ENCODE data around the gene LINC00632. TPM values are rescaled to one million over a fixed set of nuclear protein-coding genes. Genes with fewer than 3 reads are reported as not detected.

Gene LINC00632
- total RNA-seq, 2 donors from 2014 or later, result 168 to 247 TPM

DNA sequence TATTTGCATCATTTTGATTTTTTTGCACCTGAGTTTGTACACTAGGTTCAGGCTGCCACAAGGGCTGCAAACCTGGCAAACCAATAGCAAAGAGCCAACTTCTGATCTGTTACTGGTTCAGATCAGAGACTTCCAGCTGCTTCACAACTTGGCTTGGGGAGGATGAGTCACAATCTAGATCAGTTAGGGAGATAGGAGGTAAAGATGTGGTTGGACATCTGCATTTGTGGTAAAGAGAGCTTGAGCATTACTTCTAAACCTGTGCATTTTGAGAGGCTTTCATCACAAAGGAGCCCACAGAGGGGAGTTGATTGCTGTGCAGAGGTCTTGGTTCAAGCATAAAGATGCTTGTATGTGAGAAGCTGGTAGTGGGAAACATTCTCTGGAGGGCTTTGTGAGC, 34.5 kb downstream of the LINC00632 start:
- TF ChIP-seq, protein P1, sequence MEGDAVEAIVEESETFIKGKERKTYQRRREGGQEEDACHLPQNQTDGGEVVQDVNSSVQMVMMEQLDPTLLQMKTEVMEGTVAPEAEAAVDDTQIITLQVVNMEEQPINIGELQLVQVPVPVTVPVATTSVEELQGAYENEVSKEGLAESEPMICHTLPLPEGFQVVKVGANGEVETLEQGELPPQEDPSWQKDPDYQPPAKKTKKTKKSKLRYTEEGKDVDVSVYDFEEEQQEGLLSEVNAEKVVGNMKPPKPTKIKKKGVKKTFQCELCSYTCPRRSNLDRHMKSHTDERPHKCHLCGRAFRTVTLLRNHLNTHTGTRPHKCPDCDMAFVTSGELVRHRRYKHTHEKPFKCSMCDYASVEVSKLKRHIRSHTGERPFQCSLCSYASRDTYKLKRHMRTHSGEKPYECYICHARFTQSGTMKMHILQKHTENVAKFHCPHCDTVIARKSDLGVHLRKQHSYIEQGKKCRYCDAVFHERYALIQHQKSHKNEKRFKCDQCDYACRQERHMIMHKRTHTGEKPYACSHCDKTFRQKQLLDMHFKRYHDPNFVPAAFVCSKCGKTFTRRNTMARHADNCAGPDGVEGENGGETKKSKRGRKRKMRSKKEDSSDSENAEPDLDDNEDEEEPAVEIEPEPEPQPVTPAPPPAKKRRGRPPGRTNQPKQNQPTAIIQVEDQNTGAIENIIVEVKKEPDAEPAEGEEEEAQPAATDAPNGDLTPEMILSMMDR (conservative IDR thresholded peaks at IDR 0.05), result no peak
- Mint-ChIP-seq H3K27ac (no peak overlapping the region), H3K4me3 (no peak overlapping the region), H3K36me3 (ENCODE audit: low read depth) (no peaks in the 10 kb centered on the region), H3K27me3 (ENCODE audit: insufficient read depth) (no peaks in the 10 kb centered on the region), H3K9me3 (no peaks in the 10 kb centered on the region), H3K4me1 (no peaks in the 10 kb centered on the region)
- Histone ChIP-seq H3K9ac (ENCODE audit: extremely low read depth, low read length, poor library complexity, severe bottlenecking) (no peak overlapping the region), H3K9me3 (ENCODE audit: control insufficient read depth, low read length) (no peaks in the 10 kb centered on the region), H3K27me3 (ENCODE audit: control insufficient read depth, insufficient read depth, low read length, poor library complexity, severe bottlenecking) (no peaks in the 10 kb centered on the region), H3K36me3 (ENCODE audit: control insufficient read depth, insufficient read depth, low read length) (no peaks in the 10 kb centered on the region), H3K4me1 (ENCODE audit: control insufficient read depth, insufficient read depth, low read length) (no peaks in the 10 kb centered on the region), H3K27ac (ENCODE audit: low read depth, low read length) (no peak overlapping the region), H3K4me3 (ENCODE audit: low read length) (no peak overlapping the region)
- no peak for DNase-seq

DNA sequence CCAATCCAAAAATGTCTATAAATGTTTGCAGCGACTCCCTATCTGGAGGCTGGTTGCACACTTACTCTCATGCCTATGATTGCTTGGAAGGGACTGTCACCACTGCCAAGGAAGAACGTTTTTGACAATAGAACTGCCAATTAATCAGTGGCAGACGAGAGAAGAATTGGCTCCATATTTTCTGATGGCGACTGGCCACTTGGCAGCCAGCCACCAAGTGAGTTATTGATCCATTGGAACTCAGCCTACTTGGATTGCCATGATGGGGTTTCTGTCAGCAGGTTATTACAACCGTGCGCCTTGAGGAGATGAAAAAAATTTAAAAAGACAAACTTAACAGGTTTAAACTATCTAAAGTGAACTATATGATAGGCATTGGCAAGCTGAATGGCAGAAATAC, 47.4 kb downstream of the LINC00632 start:
- 79 to 82% methylated on average over 3 to 6 of the region's 6 CpGs for WGBS, 2 experiments (ENCODE audit: insufficient coverage in 1 of 2, insufficient read length in 1 of 2)
- H3K9me3 Mint-ChIP-seq, result no peaks in the 10 kb centered on the region
- no peaks in the 10 kb centered on the region for H3K4me1 Mint-ChIP-seq
- TF ChIP-seq, protein P1 (conservative IDR thresholded peaks at IDR 0.05), result no peak
- no peaks in the 10 kb centered on the region for H3K27me3 Mint-ChIP-seq (ENCODE audit: insufficient read depth)
- Histone ChIP-seq H3K27ac (ENCODE audit: low read depth, low read length) (no peak overlapping the region), H3K9ac (ENCODE audit: extremely low read depth, low read length, poor library complexity, severe bottlenecking) (no peak overlapping the region), H3K27me3 (ENCODE audit: control insufficient read depth, insufficient read depth, low read length, poor library complexity, severe bottlenecking) (no peaks in the 10 kb centered on the region), H3K4me1 (ENCODE audit: control insufficient read depth, insufficient read depth, low read length) (no peaks in the 10 kb centered on the region), H3K9me3 (ENCODE audit: control insufficient read depth, low read length) (no peaks in the 10 kb centered on the region), H3K4me3 (ENCODE audit: low read length) (no peak overlapping the region), H3K36me3 (ENCODE audit: control insufficient read depth, insufficient read depth, low read length) (no peaks in the 10 kb centered on the region)
- DNase-seq, result no peak
- no peaks in the 10 kb centered on the region for H3K36me3 Mint-ChIP-seq (ENCODE audit: low read depth)
- H3K4me3 Mint-ChIP-seq, result no peak overlapping the region
- no peak overlapping the region for H3K27ac Mint-ChIP-seq

DNA sequence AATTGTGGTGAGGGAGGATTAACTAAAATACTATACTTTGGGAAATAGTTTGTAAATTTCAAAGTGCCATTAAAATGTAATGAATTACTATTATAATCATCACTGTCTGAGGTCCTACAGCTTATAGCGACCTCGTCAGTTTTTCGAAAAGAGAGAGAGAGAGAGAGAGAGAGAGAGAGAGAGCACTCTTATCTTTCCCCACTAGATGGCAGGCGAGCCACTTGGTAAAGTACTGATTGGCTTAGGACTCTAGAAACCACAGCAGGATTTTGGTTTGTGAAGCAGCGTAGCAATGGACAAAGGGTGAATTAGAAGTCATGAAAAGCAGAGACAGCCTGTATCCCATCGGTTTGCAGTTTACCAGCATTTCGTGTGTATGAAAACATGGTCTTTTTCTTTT, 52.5 kb downstream of the LINC00632 start:
- Histone ChIP-seq H3K36me3 (ENCODE audit: control insufficient read depth, insufficient read depth, low read length) (no peaks in the 10 kb centered on the region), H3K4me1 (ENCODE audit: control insufficient read depth, insufficient read depth, low read length) (no peaks in the 10 kb centered on the region), H3K9ac (ENCODE audit: extremely low read depth, low read length, poor library complexity, severe bottlenecking) (no peak overlapping the region), H3K9me3 (ENCODE audit: control insufficient read depth, low read length) (no peaks in the 10 kb centered on the region), H3K4me3 (ENCODE audit: low read length) (no peak overlapping the region), H3K27me3 (ENCODE audit: control insufficient read depth, insufficient read depth, low read length, poor library complexity, severe bottlenecking) (no peaks in the 10 kb centered on the region), H3K27ac (ENCODE audit: low read depth, low read length) (no peak overlapping the region)
- Mint-ChIP-seq H3K9me3 (no peaks in the 10 kb centered on the region), H3K4me3 (no peak overlapping the region), H3K4me1 (no peaks in the 10 kb centered on the region), H3K27me3 (ENCODE audit: insufficient read depth) (peaks cover 32% of the 10 kb centered on the region), H3K36me3 (ENCODE audit: low read depth) (no peaks in the 10 kb centered on the region), H3K27ac (no peak overlapping the region)
- 10% methylated on average over 3 of the region's 7 CpGs; no CpG with 5 or more reads in 1 of the 2 experiments for WGBS, 2 experiments (ENCODE audit: insufficient coverage in 1 of 2, insufficient read length in 1 of 2)
- TF ChIP-seq, protein P1 (conservative IDR thresholded peaks at IDR 0.05), result peak; percentile 89
- DNase-seq, result peak; percentile 77

All from endodermal cell (in vitro differentiated cells).